Activated CD4-positive, alpha-beta T cell treated with anti-CD3 and anti-CD28 coated beads for 4 hours (primary cell): ENCODE measurements around the gene TASP1.

Source experiments
- DNase-seq, 2 donors: peaks; one replicate each; pipeline ENCODE4 v3.0.0-alpha.2; 2020

Gene TASP1

DNA sequence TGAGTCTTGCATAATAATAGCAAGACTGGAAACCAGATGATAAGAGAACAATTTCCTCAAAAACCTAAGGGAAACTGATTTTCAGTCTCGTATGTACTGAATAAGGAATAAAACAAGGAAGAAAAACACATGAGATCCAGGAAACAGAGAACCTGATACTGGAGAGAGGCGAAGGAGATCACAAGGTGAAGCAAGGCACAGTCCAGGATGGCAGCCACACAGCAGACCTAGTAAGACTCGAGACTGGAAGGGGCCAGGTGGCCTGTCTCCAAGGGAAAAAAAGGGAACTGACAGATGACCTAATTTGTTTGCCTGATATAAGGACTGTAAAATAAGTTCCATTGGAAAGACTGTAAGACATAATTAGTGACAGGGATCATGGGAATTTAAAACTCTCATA, 71.1 kb downstream of the TASP1 start:
- no peak for DNase-seq

DNA sequence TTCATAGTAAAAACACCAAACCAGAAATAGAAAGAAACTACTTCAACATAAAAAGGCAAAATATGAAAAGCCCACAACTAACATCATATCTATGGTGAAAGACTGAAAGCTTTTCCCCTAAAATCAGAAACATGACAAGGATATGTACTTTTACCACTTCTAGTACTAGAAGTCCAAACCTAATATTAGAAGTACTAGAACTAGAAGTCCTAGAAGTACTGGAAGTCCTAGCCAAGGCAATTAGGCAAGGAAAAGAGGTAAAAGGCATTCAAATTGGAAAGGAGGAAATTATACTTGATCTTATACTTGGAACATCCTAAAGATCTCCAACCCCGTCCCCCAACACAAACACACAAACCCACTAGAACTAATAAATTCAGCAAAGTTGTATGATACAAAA, 74.9 kb downstream of the TASP1 start:
- no peak for DNase-seq

GRCh38 chr20:13554706-13555105, 84.0 kb downstream of the TASP1 start:
- DNase-seq, result no peak

DNA sequence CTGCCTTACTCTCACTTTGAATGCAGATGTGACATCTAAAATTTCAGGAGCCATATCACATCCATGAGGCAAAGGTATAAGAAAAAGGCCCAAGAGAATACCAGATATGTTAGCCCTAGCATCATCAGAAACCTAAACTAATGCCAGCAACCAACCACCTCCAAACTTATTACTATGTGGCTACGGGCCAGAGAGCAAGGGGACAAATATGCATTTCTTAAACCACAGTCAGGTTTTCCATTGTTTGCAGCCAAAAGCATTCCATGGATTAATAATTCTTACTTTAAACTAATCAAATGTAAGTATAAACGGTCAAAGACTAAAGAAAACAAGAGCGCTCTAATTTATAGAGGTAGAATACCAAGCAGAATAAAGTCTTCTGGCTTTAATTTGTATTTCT, 84.7 kb downstream of the TASP1 start:
- no peak for DNase-seq

GRCh38 chr20:13552061-13552460, 86.7 kb downstream of the TASP1 start:
- DNase-seq, result no peak

- DNase-seq, result no peak
These were observed 89.3 kb downstream of the TASP1 start for GRCh38 chr20:13549451-13549850.

- DNase-seq, result peak; percentile 48 to 68
These were observed 92.1 kb downstream of the TASP1 start for GRCh38 chr20:13546497-13547131.

DNA sequence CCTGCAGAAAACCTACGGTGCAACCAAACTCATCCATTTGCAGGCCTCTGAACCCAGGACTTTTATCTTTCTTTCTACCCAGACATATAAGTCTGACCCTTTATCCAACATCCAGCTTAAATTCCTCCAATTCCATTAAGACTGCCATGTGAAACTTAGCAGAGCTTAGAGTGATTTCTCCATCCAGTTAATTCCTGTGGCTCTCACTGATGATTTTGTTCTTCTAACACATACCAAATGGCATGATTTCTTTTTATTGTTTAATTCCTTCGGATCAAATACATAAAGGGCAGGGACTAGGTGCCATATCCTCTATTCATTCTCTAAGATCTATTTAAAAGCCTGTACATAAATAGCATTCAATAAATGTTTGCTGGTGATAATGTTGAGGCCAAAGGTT, 92.9 kb downstream of the TASP1 start:
- DNase-seq, result no peak

DNA sequence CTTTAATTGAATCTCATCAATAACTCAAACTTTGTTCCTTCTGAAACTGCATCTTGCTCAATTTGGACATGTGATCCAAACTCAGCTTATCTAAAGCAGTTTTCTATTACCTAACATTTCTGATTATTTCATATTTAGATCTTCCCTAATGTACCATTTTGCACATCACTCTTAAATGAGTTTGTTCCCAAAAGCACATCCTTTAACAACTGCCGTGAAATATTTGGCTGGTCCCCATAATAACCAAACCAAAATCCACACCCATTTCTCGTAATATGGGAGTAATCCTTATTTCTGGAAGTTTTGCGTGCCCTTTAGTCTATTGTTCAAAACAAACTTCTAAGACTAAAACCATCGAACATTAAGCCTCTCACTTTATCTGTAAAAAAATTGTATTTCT, 94.9 kb downstream of the TASP1 start:
- DNase-seq, result no peak

GRCh38 chr20:13535627-13536026, 103.1 kb downstream of the TASP1 start:
- no peak for DNase-seq

DNA sequence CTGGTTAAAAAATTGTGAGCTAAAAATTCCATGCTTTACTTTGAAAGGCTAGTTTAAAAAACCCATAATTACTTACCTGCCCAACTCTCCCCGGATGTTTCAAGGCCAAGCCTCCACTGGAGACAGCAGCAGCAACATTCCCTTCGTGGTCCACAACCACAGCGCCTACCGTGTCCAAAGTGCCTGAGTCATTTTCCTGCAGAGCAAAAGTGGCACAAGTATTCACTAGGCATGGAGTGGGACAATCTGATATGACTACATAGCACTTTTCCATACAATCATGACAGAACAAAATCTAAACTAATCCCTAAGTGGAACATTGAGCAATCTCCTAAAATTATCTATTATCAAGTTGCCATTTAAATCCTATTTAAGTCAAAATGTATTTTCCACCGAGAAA, 104.8 kb downstream of the TASP1 start:
- DNase-seq, result no peak

- DNase-seq, result no peak
These were observed 108.6 kb downstream of the TASP1 start for GRCh38 chr20:13530146-13530545.

DNA sequence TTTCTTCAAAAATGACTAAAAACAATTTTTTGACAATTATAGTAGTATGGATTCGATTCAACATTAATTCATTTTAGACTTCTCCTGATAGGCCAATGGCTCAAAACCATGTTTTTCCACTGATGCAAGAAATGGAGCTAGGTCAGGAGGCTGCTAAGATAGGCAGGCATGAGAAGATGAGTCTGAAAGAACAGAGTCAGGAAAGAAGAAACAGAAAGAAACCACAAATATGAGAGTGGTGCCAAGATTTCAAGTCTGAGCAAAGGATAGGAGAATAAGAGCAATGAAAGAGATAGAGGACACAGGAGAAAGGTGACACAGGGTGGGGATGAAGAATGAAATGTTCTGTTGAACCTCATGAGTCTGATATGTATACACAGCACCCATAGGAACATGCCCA, 112.2 kb downstream of the TASP1 start:
- no peak for DNase-seq

DNA sequence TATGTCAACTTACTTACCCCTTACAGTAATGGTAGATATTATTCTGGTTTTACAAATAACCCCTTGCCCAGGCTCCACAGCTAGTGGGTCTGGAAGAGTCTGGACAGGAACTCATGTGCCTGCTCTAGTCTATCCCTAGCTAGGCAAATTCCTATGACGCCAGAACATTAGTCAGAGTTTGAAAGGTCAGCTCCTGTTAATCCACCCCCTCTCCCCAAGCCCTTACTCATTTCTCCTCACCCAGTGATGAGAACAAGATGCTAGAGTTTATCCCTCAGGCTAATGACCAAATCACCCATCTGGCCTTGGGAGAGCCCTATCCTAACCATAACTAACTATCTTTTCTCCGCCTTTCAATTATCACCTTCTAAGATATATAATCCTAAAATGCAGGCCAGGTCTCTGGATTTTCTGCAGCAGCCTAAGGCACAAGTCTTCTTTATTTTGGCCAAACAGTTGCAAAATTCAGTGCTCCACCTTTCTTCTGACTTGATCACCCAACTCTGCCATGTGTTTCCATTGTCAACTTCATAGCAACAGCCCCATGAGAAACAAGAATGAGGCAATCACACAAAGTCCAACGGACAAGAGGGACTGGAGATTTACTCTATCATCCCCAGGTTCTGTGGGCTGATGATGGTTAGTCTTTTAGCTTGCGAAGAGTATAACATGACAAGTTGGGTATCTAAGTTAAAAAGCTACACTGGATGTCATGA, 113.3 kb downstream of the TASP1 start:
- DNase-seq, result no peak

GRCh38 chr20:13524339-13524738, 114.4 kb downstream of the TASP1 start:
- no peak for DNase-seq

DNA sequence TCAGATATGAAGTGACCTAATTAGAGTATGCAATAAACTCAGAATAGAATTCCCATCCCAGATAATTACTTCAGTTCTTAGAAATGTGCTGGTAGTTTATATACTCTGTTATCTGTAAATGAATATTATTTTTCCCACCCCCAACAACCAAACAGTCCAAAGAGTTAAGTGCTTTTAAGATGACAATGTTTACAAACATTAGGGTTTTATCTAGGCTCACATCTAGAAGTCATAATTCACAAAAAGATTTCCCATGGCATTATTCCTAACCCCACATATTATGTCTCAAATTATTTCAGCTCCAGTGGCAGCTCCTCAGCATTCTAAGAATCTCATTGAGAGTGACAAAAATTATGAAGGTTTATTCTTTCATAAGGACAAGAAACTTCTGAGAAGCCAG, 120.9 kb downstream of the TASP1 start:
- DNase-seq, result no peak

GRCh38 chr20:13515796-13516558, 122.8 kb downstream of the TASP1 start:
- no peak for DNase-seq

- DNase-seq, result no peak
These were observed 123.4 kb downstream of the TASP1 start for GRCh38 chr20:13515291-13515690.

GRCh38 chr20:13510837-13511488, 127.8 kb downstream of the TASP1 start:
- no peak for DNase-seq

GRCh38 chr20:13507646-13508045, 131.1 kb downstream of the TASP1 start:
- no peak for DNase-seq

DNA sequence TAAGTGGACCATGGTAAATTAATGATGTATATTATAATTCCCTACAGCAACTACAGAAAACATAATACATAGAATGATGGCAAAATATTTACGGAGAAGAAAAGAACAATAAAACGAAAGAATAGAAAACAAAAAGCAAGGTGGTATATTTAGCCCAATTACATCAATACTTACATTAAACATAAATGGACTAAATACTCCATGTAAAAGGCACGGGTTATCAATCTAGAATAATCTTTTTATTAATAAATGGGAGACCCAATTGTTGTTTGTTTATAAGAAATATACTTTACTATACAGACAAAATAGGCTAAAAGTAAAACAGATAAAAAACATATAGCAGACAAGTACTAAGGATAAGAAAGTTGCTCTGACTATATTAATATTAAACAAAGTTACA, 137.2 kb downstream of the TASP1 start:
- no peak for DNase-seq

DNA sequence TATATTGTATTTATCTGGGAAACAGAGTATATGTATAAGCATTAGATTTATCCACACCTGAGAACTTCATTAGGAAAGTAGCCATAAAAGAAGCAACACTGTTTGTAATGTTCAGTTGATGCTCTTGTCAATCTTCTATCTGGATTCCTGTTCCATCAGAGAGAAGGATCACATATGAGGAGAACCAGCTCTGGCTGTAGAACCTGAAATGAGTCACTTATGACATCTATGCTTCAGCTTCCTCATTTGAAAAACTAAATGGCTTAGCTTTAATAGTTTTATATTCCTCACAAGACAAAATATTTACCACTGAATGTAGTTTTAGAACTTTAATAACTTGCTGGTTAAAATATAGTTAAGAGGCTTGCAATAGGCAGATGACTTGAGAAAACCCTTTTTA, 144.7 kb downstream of the TASP1 start:
- no peak for DNase-seq

GRCh38 chr20:13493143-13493542, 145.6 kb downstream of the TASP1 start:
- no peak for DNase-seq
